MM.1S (cell line): ENCODE results near the gene AK8.

Experiments
- EZH2 ChIP-seq: fragments of 300-600 bp; sonication (generic); optimal IDR thresholded peaks from 2 replicates; pipeline ENCODE3; 2017; ENCODE audit warnings: low read depth, mild to moderate bottlenecking, antibody characterized with exemption, low read length, mixed read lengths
- TF ChIP-seq, protein P1 (sequence below): fragments of 300-600 bp; sonication (generic); IDR thresholded peaks from 2 replicates; pipeline ENCODE4 v1.5.1; 2016; ENCODE audit warnings: antibody characterized with exemption, low read length, mixed read lengths

DNA sequence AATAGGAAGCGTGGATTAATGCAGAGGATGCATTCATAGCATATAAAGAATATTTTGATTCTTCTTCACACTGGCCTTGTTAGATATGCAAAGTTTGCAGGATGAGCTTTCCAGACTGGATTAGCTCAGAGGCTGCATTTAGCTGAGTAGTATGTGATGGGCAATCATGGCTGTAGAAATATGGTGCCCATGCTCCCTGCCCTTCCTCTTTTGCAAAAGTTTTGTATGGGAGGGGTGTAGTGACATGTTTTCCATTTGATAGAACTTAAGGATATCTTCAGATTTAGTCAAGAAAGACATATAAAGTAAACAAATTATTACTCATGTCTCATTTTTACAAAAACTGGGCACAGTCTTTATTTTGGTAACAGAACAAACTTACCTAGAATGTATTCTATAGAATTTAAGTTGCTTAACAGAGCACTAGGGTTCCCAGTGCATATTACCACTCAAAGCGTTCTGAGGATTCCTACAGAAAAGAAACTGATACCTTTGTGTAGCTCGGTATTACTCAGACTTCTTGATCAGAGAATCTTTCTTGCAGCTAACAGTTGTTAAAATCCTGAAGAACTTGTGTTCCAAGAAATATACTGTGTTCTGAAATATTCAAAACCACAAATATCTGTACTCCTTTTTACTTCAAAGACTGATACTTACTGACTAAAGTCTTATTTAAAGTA, 198.0 kb downstream of the AK8 start:
- TF ChIP-seq, protein P1, sequence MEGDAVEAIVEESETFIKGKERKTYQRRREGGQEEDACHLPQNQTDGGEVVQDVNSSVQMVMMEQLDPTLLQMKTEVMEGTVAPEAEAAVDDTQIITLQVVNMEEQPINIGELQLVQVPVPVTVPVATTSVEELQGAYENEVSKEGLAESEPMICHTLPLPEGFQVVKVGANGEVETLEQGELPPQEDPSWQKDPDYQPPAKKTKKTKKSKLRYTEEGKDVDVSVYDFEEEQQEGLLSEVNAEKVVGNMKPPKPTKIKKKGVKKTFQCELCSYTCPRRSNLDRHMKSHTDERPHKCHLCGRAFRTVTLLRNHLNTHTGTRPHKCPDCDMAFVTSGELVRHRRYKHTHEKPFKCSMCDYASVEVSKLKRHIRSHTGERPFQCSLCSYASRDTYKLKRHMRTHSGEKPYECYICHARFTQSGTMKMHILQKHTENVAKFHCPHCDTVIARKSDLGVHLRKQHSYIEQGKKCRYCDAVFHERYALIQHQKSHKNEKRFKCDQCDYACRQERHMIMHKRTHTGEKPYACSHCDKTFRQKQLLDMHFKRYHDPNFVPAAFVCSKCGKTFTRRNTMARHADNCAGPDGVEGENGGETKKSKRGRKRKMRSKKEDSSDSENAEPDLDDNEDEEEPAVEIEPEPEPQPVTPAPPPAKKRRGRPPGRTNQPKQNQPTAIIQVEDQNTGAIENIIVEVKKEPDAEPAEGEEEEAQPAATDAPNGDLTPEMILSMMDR: no peak
- TF ChIP-seq EZH2: no peak
